GM12878 (cell line): ENCODE data around the gene RAB30. TPM values are rescaled to one million over a fixed set of nuclear protein-coding genes. Genes with fewer than 3 reads are reported as not detected.

Source experiments
- ATAC-seq: fragments of 200-7000 bp; cut with Tn5 transposase; 3 replicates; pipeline ENCODE4 v1.9.1; 2020; ENCODE audit warnings: mild to moderate bottlenecking, moderate library complexity
- BruUV-seq: library from RNA; stranded (reverse); fragments of 400-500 nt; replicated peaks from 2 replicates; lab custom pipeline; 2021; lab: Mats Ljungman, UMichigan
- CTCF ChIA-PET: fragments of 300-600 bp; sonication (Branson Sonifier 250); formaldehyde crosslinking; extraction: SDS; loops from one replicate; lab custom pipeline; 2021; ENCODE audit warnings: inconsistent platforms; lab: Yijun Ruan, JAX
- POLR2A ChIA-PET: fragments of 350-600 bp; formaldehyde crosslinking; extraction: SDS; loops from one replicate; lab custom pipeline; 2021; ENCODE audit warnings: inconsistent platforms; lab: Charles Lee
- RAD21 ChIA-PET: fragments of 300-600 bp; sonication (Branson Sonifier 250); formaldehyde crosslinking; loops from one replicate; lab custom pipeline; 2023; ENCODE audit warnings: antibody characterized with exemption; ENCODE audit not compliant: unreplicated experiment; lab: Charles Lee
- SMC1A ChIA-PET: fragments of 300-600 bp; sonication (Branson Sonifier 250); formaldehyde crosslinking; loops from one replicate; lab custom pipeline; 2023; ENCODE audit not compliant: unreplicated experiment, uncharacterized antibody; lab: Charles Lee
- DNase-seq: peaks from one replicate; pipeline ENCODE4 v3.0.0-alpha.2; 2011; ENCODE audit warnings: low read depth, low spot score
- FAIRE-seq: peaks from 3 replicates; lab custom pipeline; 2011; peaks lifted over from hg19 to GRCh38; lab: Jason Lieb, UNC
- H2AFZ ChIP-seq: 2 replicates; pipeline ENCODE4 v1.6.0; 2011; ENCODE audit warnings: low read depth, low read length, control low read depth; ENCODE audit not compliant: control insufficient read depth
- H3K27ac ChIP-seq: 2 replicates; pipeline ENCODE4 v1.5.1; 2011; ENCODE audit warnings: control low read depth; ENCODE audit not compliant: control insufficient read depth, insufficient read depth
- H3K27me3 ChIP-seq, 2 experiments: replicated peaks in 1 of 2; 2 replicates each; pipeline versions ENCODE4 v1.6.0 to v1.6.1; 2011; ENCODE audit warnings: low read length in 1 of 2; ENCODE audit not compliant: control insufficient read depth in 2 of 2, insufficient read depth in 2 of 2
- H3K36me3 ChIP-seq, 2 experiments: 2 replicates each; pipeline ENCODE4 v1.5.1; 2011; ENCODE audit warnings: low read length in 1 of 2; ENCODE audit not compliant: control insufficient read depth in 2 of 2, insufficient read depth in 2 of 2
- H3K4me1 ChIP-seq: 2 replicates; pipeline ENCODE4 v1.6.1; 2011; ENCODE audit warnings: mild to moderate bottlenecking, low read length, moderate library complexity, mixed read lengths; ENCODE audit not compliant: control insufficient read depth, insufficient read depth
- H3K4me2 ChIP-seq: 2 replicates; pipeline ENCODE4 v1.6.0; 2011; ENCODE audit warnings: control low read depth; ENCODE audit not compliant: control insufficient read depth, insufficient read depth
- H3K4me3 ChIP-seq: fragments of 200-600 bp; sonication (generic); 2 replicates; pipeline ENCODE4 v1.5.1; 2016
- H3K79me2 ChIP-seq: 2 replicates; pipeline ENCODE4 v1.6.0; 2011; ENCODE audit warnings: low read length; ENCODE audit not compliant: control insufficient read depth, insufficient read depth
- H3K9ac ChIP-seq: 2 replicates; pipeline ENCODE4 v1.8.0; 2011; ENCODE audit warnings: low read length, control low read depth, mixed read lengths; ENCODE audit not compliant: control insufficient read depth, insufficient read depth
- H3K9me3 ChIP-seq: replicated peaks from 3 replicates; pipeline ENCODE4 v1.5.1; 2011; ENCODE audit warnings: mild to moderate bottlenecking, low read length; ENCODE audit not compliant: control insufficient read depth, insufficient read depth
- H4K20me1 ChIP-seq: 2 replicates; pipeline ENCODE4 v1.6.0; 2011; ENCODE audit not compliant: control insufficient read depth, insufficient read depth
- BCLAF1 ChIP-seq: fragments of 450-650 bp; IDR thresholded peaks from 2 replicates; pipeline ENCODE4 v1.6.1; 2017; ENCODE audit warnings: antibody characterized with exemption, mild to moderate bottlenecking, moderate library complexity
- DPF2 ChIP-seq: fragments of 450-650 bp; IDR thresholded peaks from 2 replicates; pipeline ENCODE4 v1.6.1; 2017; ENCODE audit warnings: mild to moderate bottlenecking
- ETV6 ChIP-seq, 2 experiments: fragments of 450-650 bp in 1 of 2; IDR thresholded peaks in 1 of 2; conservative IDR thresholded peaks in 1 of 2; 2 replicates each; pipeline ENCODE4 v1.6.1; 2014; ENCODE audit warnings: antibody characterized with exemption in 1 of 2, borderline replicate concordance in 1 of 2, low read depth in 1 of 2, mild to moderate bottlenecking in 1 of 2, moderate library complexity in 1 of 2
- GATAD2B ChIP-seq: fragments of 450-650 bp; conservative IDR thresholded peaks from 2 replicates; pipeline ENCODE4 v1.6.1; 2017; ENCODE audit warnings: low read depth, mild to moderate bottlenecking, moderate library complexity
- MYC ChIP-seq: IDR thresholded peaks from 2 replicates; pipeline ENCODE4 v1.6.1; 2011; ENCODE audit warnings: mild to moderate bottlenecking, low read length, moderate library complexity, inconsistent platforms; ENCODE audit not compliant: insufficient read depth, insufficient replicate concordance, insufficient read length, severe bottlenecking
- PBX3 ChIP-seq: IDR thresholded peaks from 2 replicates; pipeline ENCODE4 v1.6.1; 2011; ENCODE audit warnings: mild to moderate bottlenecking, low read depth, low read length, moderate library complexity; ENCODE audit not compliant: insufficient replicate concordance
- POLR2A ChIP-seq: IDR thresholded peaks from 2 replicates; pipeline ENCODE4 v1.6.1; 2011; ENCODE audit warnings: low read depth, mild to moderate bottlenecking, low read length
- RB1 ChIP-seq: fragments of 450-650 bp; formaldehyde crosslinking; IDR thresholded peaks from 2 replicates; pipeline ENCODE4 v1.6.1; 2017; ENCODE audit warnings: mild to moderate bottlenecking, borderline replicate concordance
- SMARCA5 ChIP-seq: fragments of 450-650 bp; IDR thresholded peaks from 2 replicates; pipeline ENCODE4 v1.6.1; 2017; ENCODE audit warnings: mild to moderate bottlenecking
- ZBTB11 ChIP-seq: fragments of 450-650 bp; formaldehyde crosslinking; IDR thresholded peaks from 2 replicates; pipeline ENCODE4 v1.5.0; 2022; ENCODE audit warnings: mild to moderate bottlenecking, missing genetic modification characterization
- WGBS: methylation state at CpG from one replicate; pipeline ENCODE4 v1.1.6; 2016; ENCODE audit warnings: low lambda C conversion rate; ENCODE audit not compliant: insufficient replicate concordance, insufficient coverage; ENCODE audit errors: missing lambda C conversion rate; 5-methylcytosine and 5-hydroxymethylcytosine counted together
- in situ Hi-C: fragments of 300-500 bp; cut with MboI; formaldehyde crosslinking; loops from 9 replicates; pipeline ENCODE4 v1.14.3; 2018; ENCODE audit warnings: mixed read lengths
- intact Hi-C: fragments of 100-400 bp; cut with micrococcal nuclease; formaldehyde crosslinking; loops from one replicate; pipeline ENCODE4 v1.14.2; 2022; ENCODE audit not compliant: unreplicated experiment
- polyA plus RNA-seq, 11 experiments: library from polyadenylated mRNA; depleted of rRNA in 4 of 11; unstranded in 6 of 11; stranded (reverse) in 5 of 11; fragments of >200 nt; fragmentation: Nextera tagmentation in 4 of 11; fragmentation: Illumina TruSeq in 1 of 11; extraction: Ambion mirVana in 4 of 11; extraction: Trizol in 1 of 11; gene quantifications; 1 replicate in 1 of 11; 2 replicates in 10 of 11; pipeline versions ENCODE4 v1.2.1 to v1.2.3, GENCODE V29; 2011 to 2016; ENCODE audit warnings: inconsistent platforms in 2 of 11, missing spikeins in 2 of 11, low read depth in 1 of 11
- total RNA-seq, 4 experiments: library from RNA; depleted of rRNA in 3 of 4; stranded (reverse); fragments of >200 nt in 3 of 4; fragmentation: Illumina TruSeq in 1 of 4; extraction: Trizol in 1 of 4; gene quantifications; 2 replicates each; pipeline versions ENCODE4 v1.2.1 to v1.2.3, GENCODE V29; 2013 to 2021

RAB30 gene
- total and polyA plus RNA-seq, 10 of the 15 experiments (the other 5 are each of a cell fraction or from before 2014, with no cell fraction given), result 9.8 to 26.7 (median 19.2) TPM

- no peaks in the 10 kb centered on the region for H4K20me1 ChIP-seq
- no peak overlapping the region for H2AFZ ChIP-seq
- H3K4me2 ChIP-seq, result no peak overlapping the region
- H3K9me3 ChIP-seq, result no peaks in the 10 kb centered on the region; the same call in 2 of the 3 replicates
- BruUV-seq, result no TSS peak
- ATAC-seq (no peak), FAIRE-seq (no peak), DNase-seq (no peak)
- TF ChIP-seq BCLAF1, result no peak
- no peak for TF ChIP-seq PBX3
- no peak for TF ChIP-seq ZBTB11
- no peak for TF ChIP-seq MYC
- no peak for TF ChIP-seq SMARCA5
- no peak for TF ChIP-seq POLR2A
- TF ChIP-seq ETV6 (conservative IDR thresholded peaks at IDR 0.05 in 1 of 2, IDR thresholded peaks at IDR 0.05 in 1 of 2; ENCODE audit: borderline replicate concordance in 1 of 2, low read depth in 1 of 2), result no peak
- TF ChIP-seq RB1, result no peak
- TF ChIP-seq DPF2, result no peak
- no peak for TF ChIP-seq GATAD2B
- in situ Hi-C loops, result no loop called here
- ChIA-PET SMC1A (interaction anchor here (0.7 to 6.0 kb wide), 10 partner anchors 9 to 201 kb away, joined by 3 to 61 read pairs (median 4); partner anchors contain the start of gene RAB30), RAD21 (interaction anchor here (1.1 to 2.2 kb wide), 4 partner anchors 14 to 49 kb away, joined by 3 to 8 read pairs (median 4); no protein-coding TSS in a partner anchor), CTCF (interaction anchor here (1.0 to 1.2 kb wide), 2 partner anchors 8 to 39 kb away, joined by 3 to 4 read pairs; no protein-coding TSS in a partner anchor), POLR2A (interaction anchor here (0.6 to 4.0 kb wide), 5 partner anchors 10 to 24 kb away, joined by 3 to 21 read pairs (median 4); partner anchors contain the start of gene RAB30)
- H3K27me3 ChIP-seq, result no peaks in the 10 kb centered on the region
- H3K4me3 ChIP-seq, result no peak overlapping the region
- peaks cover 17% of the 10 kb centered on the region for H3K79me2 ChIP-seq
- intact Hi-C loops, result no loop called here
- H3K36me3 ChIP-seq, result no peaks in the 10 kb centered on the region
- WGBS, result 73% methylated on average over 4 of the region's 4 CpGs
- no peak overlapping the region for H3K27ac ChIP-seq
- H3K4me1 ChIP-seq, result peaks cover 8% of the 10 kb centered on the region
- no peak overlapping the region for H3K9ac ChIP-seq
Measured at GRCh38 chr11:83047515-83048225, 24.0 kb downstream of the RAB30 start.
